ENCODE measurements around the gene VSTM1. TPM values are rescaled to one million over a fixed set of nuclear protein-coding genes. Genes with fewer than 3 reads are reported as not detected.

The VSTM1 gene
- total and polyA plus RNA-seq, 2 of the 8 experiments (the other 6 are each of a cell fraction or from before 2014, with no cell fraction given) = 0.12 to 0.65 TPM

DNA sequence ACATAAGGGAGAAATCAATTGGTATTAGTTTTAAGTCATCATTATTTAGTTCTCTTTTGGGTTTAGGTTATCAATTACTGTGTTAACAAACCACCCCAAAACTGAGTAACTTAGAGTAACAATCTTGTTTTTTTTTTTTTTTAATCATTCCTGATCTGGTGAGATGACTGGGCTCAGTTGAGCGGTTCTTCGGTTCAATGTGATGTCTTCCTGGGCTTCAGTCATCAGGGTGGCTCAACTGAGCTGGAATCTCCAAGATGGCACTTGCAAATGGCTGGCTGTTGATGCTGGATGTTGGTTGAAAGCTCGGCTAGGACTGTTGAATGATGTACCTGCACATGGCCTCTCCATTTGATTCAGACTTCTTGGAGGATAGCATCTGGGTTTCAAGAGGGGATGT lies 20.7 kb upstream of the VSTM1 start:
- 92% methylated on average over 3 of the region's 3 CpGs; no CpG with 5 or more reads in 1 of the 2 experiments for WGBS, 2 experiments (ENCODE audit: extremely low coverage in 1 of 2, insufficient coverage in 1 of 2, insufficient read length in 1 of 2, insufficient replicate concordance in 2 of 2, low coverage in 1 of 2, low lambda C conversion rate in 2 of 2, missing lambda C conversion rate in 1 of 2)
- no peak overlapping the region for H4K5ac ChIP-seq (ENCODE audit: insufficient read length, low read depth, low read length)
- no peak overlapping the region for H2BK12ac ChIP-seq (ENCODE audit: low read depth, low read length)
- H3K79me2 ChIP-seq (ENCODE audit: control insufficient read depth in 1 of 2, insufficient read depth in 2 of 2, low read length in 2 of 2) = no peaks in the 10 kb centered on the region
- H2BK20ac ChIP-seq (ENCODE audit: low read length) = no peak overlapping the region
- H2AFZ ChIP-seq (ENCODE audit: low read length) = no peak overlapping the region
- H4K91ac ChIP-seq (replicated peaks; ENCODE audit: insufficient read length, low read length) = no peak overlapping the region
- no peak overlapping the region for H3K14ac ChIP-seq (ENCODE audit: insufficient read length)
- H3K23me2 ChIP-seq (ENCODE audit: low read depth, low read length) = no peaks in the 10 kb centered on the region
- H3K18ac ChIP-seq (ENCODE audit: extremely low read depth, low read length) = no peak overlapping the region
- FAIRE-seq (no peak), DNase-seq (ENCODE audit: low read depth in 1 of 2, low spot score in 2 of 2) (no peak)
- POLR2A ChIA-PET (ENCODE audit: partially characterized antibody) = no interaction called here
- no peaks in the 10 kb centered on the region for H3K79me1 ChIP-seq (ENCODE audit: low read depth, low read length)
- no peak overlapping the region; a peak in 1 of 8 replicates for H3K4me3 ChIP-seq (ENCODE audit: extremely low read depth in 1 of 4, insufficient read depth in 2 of 4, low read depth in 3 of 4, low read length in 4 of 4)
- no peaks in the 10 kb centered on the region for H3K36me3 ChIP-seq (ENCODE audit: control insufficient read depth in 2 of 4, insufficient read depth in 4 of 4, low read length in 3 of 4)
- H3K9ac ChIP-seq (replicated peaks in 1 of 4; ENCODE audit: extremely low read depth in 1 of 4, low read depth in 3 of 4, low read length in 3 of 4) = no peak overlapping the region
- H2BK5ac ChIP-seq (ENCODE audit: low read depth, low read length) = no peak overlapping the region
- no peak overlapping the region for H3K27ac ChIP-seq (ENCODE audit: low read depth, low read length)
- no peak overlapping the region for H3K23ac ChIP-seq (ENCODE audit: insufficient read length)
- no peaks in the 10 kb centered on the region for H4K20me1 ChIP-seq (replicated peaks in 1 of 2; ENCODE audit: control insufficient read depth in 1 of 2, insufficient read depth in 2 of 2, low read length in 2 of 2)
- H3K4me1 ChIP-seq (replicated peaks in 1 of 4; ENCODE audit: control insufficient read depth in 3 of 4, insufficient read depth in 4 of 4, low read length in 3 of 4) = peaks cover 0 to under 1% (median 0%) of the 10 kb centered on the region in 4 experiments; a peak in 1 of 7 replicates
- no peak overlapping the region for H4K8ac ChIP-seq (ENCODE audit: extremely low read depth, insufficient read depth, low read length)
- no peak overlapping the region for H2BK120ac ChIP-seq (replicated peaks; ENCODE audit: low read depth, low read length)
- no peak overlapping the region for H2BK15ac ChIP-seq (ENCODE audit: low read length)
- H3K56ac ChIP-seq (replicated peaks; ENCODE audit: insufficient read length, low read depth, low read length) = no peak overlapping the region
- H3K4me2 ChIP-seq (ENCODE audit: insufficient read depth in 1 of 2, low read depth in 2 of 2, low read length in 2 of 2) = no peak overlapping the region
- H3K4ac ChIP-seq (replicated peaks; ENCODE audit: insufficient read length, low read depth, low read length) = no peak overlapping the region
- H3K27me3 ChIP-seq (replicated peaks in 1 of 4; ENCODE audit: control insufficient read depth in 3 of 4, extremely low read depth in 1 of 4, insufficient read depth in 3 of 4, low read length in 3 of 4) = no peaks in the 10 kb centered on the region
- CTCF ChIA-PET (ENCODE audit: partially characterized antibody) = interaction anchor here (0.8 kb wide), 1 partner anchor 34 kb away, joined by 3 read pairs; no protein-coding TSS in a partner anchor
- no peak overlapping the region for H2AK5ac ChIP-seq (ENCODE audit: low read depth, low read length)
- peaks cover 12 to 13% of the 10 kb centered on the region in 2 experiments; a peak in 3 of 4 replicates for H3K9me3 ChIP-seq (ENCODE audit: insufficient read depth in 2 of 2, low read depth in 1 of 2, low read length in 1 of 2)
- TF ChIP-seq HDAC2 (IDR thresholded peaks at IDR 0.05; ENCODE audit: borderline replicate concordance in 1 of 2, low read depth in 2 of 2, low read length in 2 of 2) (no peak), BRCA1 (IDR thresholded peaks at IDR 0.05; ENCODE audit: low read depth, low read length) (no peak), YY1 (IDR thresholded peaks at IDR 0.05; ENCODE audit: low read depth, low read length) (no peak), SP4 (IDR thresholded peaks at IDR 0.05; ENCODE audit: low read length) (no peak), SP1 (IDR thresholded peaks at IDR 0.05; ENCODE audit: low read depth, low read length) (no peak), JUND (IDR thresholded peaks at IDR 0.05; ENCODE audit: low read length) (no peak), POLR2A (IDR thresholded peaks at IDR 0.05; ENCODE audit: control extremely low read depth in 1 of 2, low read depth in 2 of 2, low read length in 2 of 2) (no peak), TAF1 (IDR thresholded peaks at IDR 0.05; ENCODE audit: low read depth, low read length) (no peak), JUN (IDR thresholded peaks at IDR 0.05; ENCODE audit: low read depth, low read length) (no peak)
- TF ChIP-seq, protein P1, sequence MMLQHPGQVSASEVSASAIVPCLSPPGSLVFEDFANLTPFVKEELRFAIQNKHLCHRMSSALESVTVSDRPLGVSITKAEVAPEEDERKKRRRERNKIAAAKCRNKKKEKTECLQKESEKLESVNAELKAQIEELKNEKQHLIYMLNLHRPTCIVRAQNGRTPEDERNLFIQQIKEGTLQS (IDR thresholded peaks at IDR 0.05; ENCODE audit: insufficient read depth, low read depth, low read length) = no peak
- TF ChIP-seq, protein P2, sequence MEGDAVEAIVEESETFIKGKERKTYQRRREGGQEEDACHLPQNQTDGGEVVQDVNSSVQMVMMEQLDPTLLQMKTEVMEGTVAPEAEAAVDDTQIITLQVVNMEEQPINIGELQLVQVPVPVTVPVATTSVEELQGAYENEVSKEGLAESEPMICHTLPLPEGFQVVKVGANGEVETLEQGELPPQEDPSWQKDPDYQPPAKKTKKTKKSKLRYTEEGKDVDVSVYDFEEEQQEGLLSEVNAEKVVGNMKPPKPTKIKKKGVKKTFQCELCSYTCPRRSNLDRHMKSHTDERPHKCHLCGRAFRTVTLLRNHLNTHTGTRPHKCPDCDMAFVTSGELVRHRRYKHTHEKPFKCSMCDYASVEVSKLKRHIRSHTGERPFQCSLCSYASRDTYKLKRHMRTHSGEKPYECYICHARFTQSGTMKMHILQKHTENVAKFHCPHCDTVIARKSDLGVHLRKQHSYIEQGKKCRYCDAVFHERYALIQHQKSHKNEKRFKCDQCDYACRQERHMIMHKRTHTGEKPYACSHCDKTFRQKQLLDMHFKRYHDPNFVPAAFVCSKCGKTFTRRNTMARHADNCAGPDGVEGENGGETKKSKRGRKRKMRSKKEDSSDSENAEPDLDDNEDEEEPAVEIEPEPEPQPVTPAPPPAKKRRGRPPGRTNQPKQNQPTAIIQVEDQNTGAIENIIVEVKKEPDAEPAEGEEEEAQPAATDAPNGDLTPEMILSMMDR (IDR thresholded peaks at IDR 0.05; ENCODE audit: control extremely low read depth in 1 of 3, insufficient read depth in 1 of 3, low read depth in 1 of 3, low read length in 3 of 3) = no peak
